RWPE2 (cell line): ENCODE results near the gene NYAP2.

ENCODE experiments used
- ATAC-seq: fragments of 200-7000 bp; cut with Tn5 transposase; 3 replicates; pipeline ENCODE4 v1.9.1; 2021; ENCODE audit warnings: low read depth
- DNase-seq: peaks from one replicate; pipeline ENCODE4 v3.0.0-alpha.2; 2020; ENCODE audit warnings: low spot score
- H3K27ac ChIP-seq: fragments of 450-650 bp; 2 replicates; pipeline ENCODE4 v1.5.1; 2017; ENCODE audit warnings: mild to moderate bottlenecking; ENCODE audit not compliant: poor library complexity, severe bottlenecking
- H3K27me3 ChIP-seq: fragments of 250-450 bp; sonication (Bioruptor Pico); 2 replicates; pipeline ENCODE4 v1.5.1; 2021; ENCODE audit warnings: mild to moderate bottlenecking, moderate library complexity; ENCODE audit not compliant: insufficient read depth, poor library complexity, severe bottlenecking
- H3K36me3 ChIP-seq: fragments of 250-450 bp; sonication (Bioruptor Pico); 2 replicates; pipeline ENCODE4 v1.5.1; 2020; ENCODE audit warnings: low read depth, mild to moderate bottlenecking, moderate library complexity
- H3K4me1 ChIP-seq: fragments of 250-450 bp; sonication (Bioruptor Pico); 2 replicates; pipeline ENCODE4 v1.5.1; 2021; ENCODE audit warnings: mild to moderate bottlenecking, moderate library complexity; ENCODE audit not compliant: insufficient read depth, poor library complexity, severe bottlenecking
- H3K4me3 ChIP-seq: fragments of 250-450 bp; sonication (Bioruptor Pico); 2 replicates; pipeline ENCODE4 v1.5.1; 2021; ENCODE audit warnings: mild to moderate bottlenecking, moderate library complexity; ENCODE audit not compliant: severe bottlenecking
- H3K9me3 ChIP-seq: fragments of 250-450 bp; sonication (Bioruptor Pico); 2 replicates; pipeline ENCODE4 v1.5.1; 2021; ENCODE audit warnings: mild to moderate bottlenecking, moderate library complexity; ENCODE audit not compliant: severe bottlenecking
- TF ChIP-seq, protein P1 (sequence below): fragments of 450-650 bp; IDR thresholded peaks from one replicate; pipeline ENCODE4 v1.5.1; 2017; ENCODE audit warnings: mild to moderate bottlenecking, moderate library complexity; ENCODE audit not compliant: poor library complexity, severe bottlenecking

The NYAP2 gene

DNA sequence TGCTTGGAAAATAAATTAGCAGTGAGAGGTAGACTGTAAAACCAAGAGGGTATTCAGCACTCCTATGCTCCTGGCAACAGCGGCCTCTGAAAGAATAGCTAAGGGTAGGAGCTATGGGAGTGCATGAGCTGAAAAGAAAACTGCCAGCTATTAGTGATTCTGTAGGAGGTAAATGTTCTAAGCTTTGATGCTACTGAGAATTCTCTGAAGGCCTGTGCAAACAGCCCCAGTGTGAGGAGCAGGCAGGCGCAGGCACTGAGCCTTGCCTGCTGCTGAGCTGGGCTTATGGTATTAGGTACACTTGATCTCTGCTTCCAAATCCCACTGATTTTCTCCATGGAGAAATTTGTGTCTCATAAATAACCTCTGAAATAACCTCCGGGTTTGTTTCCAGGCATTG is 86.7 kb downstream of the NYAP2 start:
- ATAC-seq (no peak), DNase-seq (no peak)
- no peaks in the 10 kb centered on the region for H3K36me3 ChIP-seq
- no peaks in the 10 kb centered on the region for H3K9me3 ChIP-seq
- no peak overlapping the region for H3K27ac ChIP-seq
- TF ChIP-seq, protein P1, sequence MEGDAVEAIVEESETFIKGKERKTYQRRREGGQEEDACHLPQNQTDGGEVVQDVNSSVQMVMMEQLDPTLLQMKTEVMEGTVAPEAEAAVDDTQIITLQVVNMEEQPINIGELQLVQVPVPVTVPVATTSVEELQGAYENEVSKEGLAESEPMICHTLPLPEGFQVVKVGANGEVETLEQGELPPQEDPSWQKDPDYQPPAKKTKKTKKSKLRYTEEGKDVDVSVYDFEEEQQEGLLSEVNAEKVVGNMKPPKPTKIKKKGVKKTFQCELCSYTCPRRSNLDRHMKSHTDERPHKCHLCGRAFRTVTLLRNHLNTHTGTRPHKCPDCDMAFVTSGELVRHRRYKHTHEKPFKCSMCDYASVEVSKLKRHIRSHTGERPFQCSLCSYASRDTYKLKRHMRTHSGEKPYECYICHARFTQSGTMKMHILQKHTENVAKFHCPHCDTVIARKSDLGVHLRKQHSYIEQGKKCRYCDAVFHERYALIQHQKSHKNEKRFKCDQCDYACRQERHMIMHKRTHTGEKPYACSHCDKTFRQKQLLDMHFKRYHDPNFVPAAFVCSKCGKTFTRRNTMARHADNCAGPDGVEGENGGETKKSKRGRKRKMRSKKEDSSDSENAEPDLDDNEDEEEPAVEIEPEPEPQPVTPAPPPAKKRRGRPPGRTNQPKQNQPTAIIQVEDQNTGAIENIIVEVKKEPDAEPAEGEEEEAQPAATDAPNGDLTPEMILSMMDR = no peak
- H3K27me3 ChIP-seq = no peaks in the 10 kb centered on the region
- no peak overlapping the region for H3K4me3 ChIP-seq
- H3K4me1 ChIP-seq = no peaks in the 10 kb centered on the region

GRCh38 chr2:225487878-225488416 is 88.4 kb downstream of the NYAP2 start:
- no peaks in the 10 kb centered on the region for H3K27me3 ChIP-seq
- ATAC-seq (no peak), DNase-seq (no peak)
- no peak overlapping the region for H3K4me3 ChIP-seq
- no peaks in the 10 kb centered on the region for H3K4me1 ChIP-seq
- H3K36me3 ChIP-seq = no peaks in the 10 kb centered on the region
- no peak overlapping the region for H3K27ac ChIP-seq
- no peaks in the 10 kb centered on the region for H3K9me3 ChIP-seq
- TF ChIP-seq, protein P1 = no peak

- Histone ChIP-seq H3K27ac (no peak overlapping the region), H3K4me1 (no peaks in the 10 kb centered on the region), H3K27me3 (no peaks in the 10 kb centered on the region), H3K36me3 (no peaks in the 10 kb centered on the region), H3K4me3 (no peak overlapping the region), H3K9me3 (no peaks in the 10 kb centered on the region)
- DNase-seq = no peak
- TF ChIP-seq, protein P1 = no peak
- ATAC-seq = no peak
Measured at GRCh38 chr2:225488743-225489142, 89.2 kb downstream of the NYAP2 start.

GRCh38 chr2:225493420-225494099 is 94.0 kb downstream of the NYAP2 start:
- DNase-seq (no peak), ATAC-seq (no peak)
- H3K27me3 ChIP-seq = no peaks in the 10 kb centered on the region
- no peaks in the 10 kb centered on the region for H3K9me3 ChIP-seq
- TF ChIP-seq, protein P1 = no peak
- no peaks in the 10 kb centered on the region for H3K4me1 ChIP-seq
- H3K36me3 ChIP-seq = no peaks in the 10 kb centered on the region
- H3K4me3 ChIP-seq = no peak overlapping the region
- no peak overlapping the region for H3K27ac ChIP-seq

- DNase-seq (no peak), ATAC-seq (no peak)
- Histone ChIP-seq H3K36me3 (no peaks in the 10 kb centered on the region), H3K27me3 (no peaks in the 10 kb centered on the region), H3K4me1 (no peaks in the 10 kb centered on the region), H3K9me3 (no peaks in the 10 kb centered on the region), H3K4me3 (no peak overlapping the region), H3K27ac (no peak overlapping the region)
- TF ChIP-seq, protein P1 = no peak
Measured at GRCh38 chr2:225494100-225494459, 94.6 kb downstream of the NYAP2 start.
